ENCODE results near the gene EMCN.

- no peak for TF ChIP-seq CTCF (IDR thresholded peaks at IDR 0.05; ENCODE audit: low read depth, low read length)
- TF ChIP-seq EZH2phosphoT487 (IDR thresholded peaks at IDR 0.05; ENCODE audit: low read depth) = no peak
These were observed 87.4 kb downstream of the EMCN start for GRCh38 chr4:100430451-100430850.
